HTERT RPE-1 (cell line): ENCODE results near the gene FUZ.

Source experiments
- in situ Hi-C: fragments of 300-500 bp; cut with MboI; formaldehyde crosslinking; loops from 4 replicates; pipeline ENCODE4 v1.14.3; 2020; ENCODE audit warnings: low sequenced_read_pairs

FUZ gene

DNA sequence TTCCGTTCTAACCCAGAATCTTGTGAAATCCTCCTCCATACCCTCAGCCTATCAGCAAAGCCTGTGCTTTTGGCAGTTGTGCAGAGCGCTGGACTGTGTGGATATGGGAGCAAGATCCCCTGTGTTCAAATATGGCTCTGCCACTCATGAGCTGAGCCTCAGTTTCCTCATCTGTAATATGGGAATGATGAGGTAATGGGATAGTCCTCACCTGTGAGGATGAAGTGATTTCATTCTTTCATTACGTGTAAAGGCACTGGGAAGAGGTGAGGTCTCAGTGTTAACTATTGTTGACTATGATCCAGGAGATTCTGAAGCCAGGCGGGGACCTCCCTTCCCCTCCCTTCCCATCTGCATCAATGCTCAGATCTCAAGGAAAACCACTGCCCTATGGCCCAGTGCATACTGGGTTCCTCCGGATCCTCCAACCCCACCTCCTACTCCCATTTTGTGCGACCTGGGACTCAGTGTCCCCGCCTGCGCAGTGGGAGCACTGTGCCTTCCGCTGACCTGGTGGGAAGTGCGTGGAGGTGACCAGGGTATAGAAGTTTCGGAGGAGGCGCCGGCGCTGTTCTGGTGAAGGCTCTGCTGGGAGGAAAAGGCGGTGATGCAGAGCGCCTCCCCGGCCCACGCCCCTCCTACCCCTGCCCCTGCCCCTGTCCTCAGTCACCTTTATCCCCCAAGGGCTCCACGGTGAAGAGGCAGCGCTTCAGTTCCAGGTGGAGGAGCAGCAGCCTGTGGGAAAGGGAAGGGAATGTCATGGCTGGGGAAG lies 5.0 kb downstream of the FUZ start:
- in situ Hi-C loops, result no loop called here

DNA sequence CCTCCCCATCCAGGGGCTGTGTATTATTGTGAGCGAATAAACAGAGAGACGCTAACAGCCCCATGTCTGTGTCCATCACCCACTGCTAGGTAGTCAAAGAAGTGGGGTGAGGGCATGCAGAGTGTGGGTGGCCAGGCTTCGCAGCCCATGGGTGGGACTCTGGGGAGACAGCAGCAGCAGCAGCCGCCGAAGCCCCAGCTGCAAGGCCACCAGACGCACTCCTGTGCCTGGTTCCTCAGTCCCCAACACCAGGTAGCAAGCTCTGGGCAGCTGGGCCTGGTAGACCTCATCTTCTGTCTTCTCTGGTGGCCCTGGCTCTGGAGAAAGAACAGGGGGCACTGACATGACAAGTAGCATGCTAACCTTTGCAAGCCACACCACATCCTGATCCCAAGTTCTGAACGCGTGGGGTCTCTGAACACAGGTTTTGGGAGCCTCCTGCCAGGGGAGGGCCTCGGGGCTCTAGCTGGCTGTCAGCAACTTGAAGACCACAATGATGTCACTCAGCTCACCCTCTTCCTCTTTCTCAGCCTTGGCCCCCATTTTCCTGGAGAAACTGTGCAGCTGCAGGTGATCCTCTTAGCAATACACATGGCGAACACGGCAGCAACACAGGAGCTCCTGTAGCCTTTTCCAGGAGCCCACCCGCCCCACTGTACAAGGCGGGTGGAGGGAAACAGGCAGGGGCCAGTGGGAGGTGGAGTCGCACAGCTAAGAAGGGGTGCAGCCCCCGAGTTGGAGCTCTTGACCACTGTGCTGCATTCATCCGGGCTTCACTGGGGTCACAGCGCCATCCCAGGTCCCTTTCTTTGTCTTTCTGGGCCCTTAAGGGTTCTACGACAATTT lies 5.8 kb downstream of the FUZ start:
- in situ Hi-C loops, result no loop called here

DNA sequence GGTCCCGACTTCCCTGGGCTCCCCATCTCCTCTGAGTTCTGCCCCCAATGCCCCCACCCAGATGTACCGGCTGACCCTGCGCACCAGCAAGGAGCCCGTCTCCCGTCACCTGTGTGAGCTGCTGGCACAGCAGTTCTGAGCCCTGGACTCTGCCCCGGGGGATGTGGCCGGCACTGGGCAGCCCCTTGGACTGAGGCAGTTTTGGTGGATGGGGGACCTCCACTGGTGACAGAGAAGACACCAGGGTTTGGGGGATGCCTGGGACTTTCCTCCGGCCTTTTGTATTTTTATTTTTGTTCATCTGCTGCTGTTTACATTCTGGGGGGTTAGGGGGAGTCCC lies 6.5 kb downstream of the FUZ start:
- in situ Hi-C loops, result no loop called here

DNA sequence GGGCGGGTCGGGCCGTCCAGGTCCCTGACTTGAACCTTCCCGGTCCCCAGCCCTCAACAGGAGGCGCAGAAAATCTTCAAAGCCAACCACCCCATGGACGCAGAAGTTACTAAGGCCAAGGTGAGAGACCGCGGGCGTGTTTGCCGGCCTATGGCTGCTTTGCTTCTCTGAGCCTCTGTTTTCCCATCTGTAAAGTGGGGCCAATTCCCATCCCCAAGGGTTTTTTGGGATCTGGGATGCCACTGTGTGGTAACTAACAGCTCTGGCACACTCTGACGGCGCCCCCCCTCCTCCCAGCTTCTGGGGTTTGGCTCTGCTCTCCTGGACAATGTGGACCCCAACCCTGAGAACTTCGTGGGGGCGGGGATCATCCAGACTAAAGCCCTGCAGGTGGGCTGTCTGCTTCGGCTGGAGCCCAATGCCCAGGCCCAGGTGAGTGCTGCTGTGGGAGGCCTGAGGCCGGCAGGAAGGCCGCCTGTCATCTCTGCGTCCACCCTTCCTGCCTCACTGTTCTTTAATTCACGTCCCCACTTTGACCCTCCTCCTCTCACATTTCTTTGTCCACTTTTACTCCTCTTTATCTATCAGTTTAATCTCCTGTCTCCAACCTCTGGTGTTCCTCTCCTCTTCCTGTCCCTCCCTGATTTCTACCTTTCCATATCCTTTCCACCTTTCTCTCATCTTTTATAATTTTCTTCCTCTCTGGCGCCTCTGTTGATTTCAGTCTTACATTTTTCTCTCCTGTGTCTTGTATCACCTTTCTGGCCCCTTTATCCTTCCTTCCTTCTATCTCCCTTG lies 7.1 kb downstream of the FUZ start:
- in situ Hi-C loops, result no loop called here

DNA sequence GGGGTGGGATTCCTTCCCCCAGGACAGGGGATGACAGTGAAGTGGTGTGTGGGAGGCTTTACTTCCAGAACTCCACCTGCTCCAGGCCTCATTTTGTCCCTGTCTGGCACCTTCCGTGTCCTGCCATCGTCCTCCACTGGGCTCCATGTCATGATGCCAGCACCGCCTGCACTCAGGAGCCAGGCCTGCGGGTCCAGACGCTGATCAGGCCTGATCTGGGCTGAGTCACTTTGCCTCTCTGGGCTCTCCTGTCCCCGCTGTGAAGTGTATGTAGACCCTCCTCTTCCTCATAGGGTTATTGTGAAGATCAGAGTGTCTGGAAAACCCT lies 9.6 kb downstream of the FUZ start:
- in situ Hi-C loops, result no loop called here

DNA sequence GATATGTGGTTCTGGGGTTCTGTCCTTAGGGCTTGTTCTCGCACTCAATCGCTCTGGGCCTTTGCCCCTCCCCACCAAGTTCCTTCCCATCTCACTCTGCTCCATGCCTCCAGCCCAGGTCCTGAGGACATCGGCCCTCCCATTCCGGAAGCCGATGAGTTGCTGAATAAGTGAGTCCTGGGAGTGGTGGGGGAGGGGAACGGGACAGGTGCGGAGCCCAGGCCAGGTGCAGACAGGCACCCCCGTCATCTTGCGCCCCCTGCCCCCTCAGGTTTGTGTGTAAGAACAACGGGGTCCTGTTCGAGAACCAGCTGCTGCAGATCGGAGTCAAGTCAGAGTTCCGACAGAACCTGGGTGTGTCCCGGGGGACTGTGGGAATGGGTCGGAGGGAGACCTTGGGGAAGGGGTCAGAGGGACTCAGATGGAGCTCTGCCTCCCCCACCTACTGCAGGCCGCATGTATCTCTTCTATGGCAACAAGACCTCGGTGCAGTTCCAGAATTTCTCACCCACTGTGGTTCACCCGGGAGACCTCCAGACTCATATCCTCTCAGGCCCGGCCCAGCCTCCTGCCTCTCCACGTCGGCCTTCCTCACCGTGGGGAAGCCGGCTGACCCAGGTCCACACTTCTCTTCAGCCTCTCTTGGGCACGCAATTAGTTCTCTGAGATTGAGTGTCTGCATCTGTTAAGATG lies 10.1 kb downstream of the FUZ start:
- in situ Hi-C loops, result no loop called here

DNA sequence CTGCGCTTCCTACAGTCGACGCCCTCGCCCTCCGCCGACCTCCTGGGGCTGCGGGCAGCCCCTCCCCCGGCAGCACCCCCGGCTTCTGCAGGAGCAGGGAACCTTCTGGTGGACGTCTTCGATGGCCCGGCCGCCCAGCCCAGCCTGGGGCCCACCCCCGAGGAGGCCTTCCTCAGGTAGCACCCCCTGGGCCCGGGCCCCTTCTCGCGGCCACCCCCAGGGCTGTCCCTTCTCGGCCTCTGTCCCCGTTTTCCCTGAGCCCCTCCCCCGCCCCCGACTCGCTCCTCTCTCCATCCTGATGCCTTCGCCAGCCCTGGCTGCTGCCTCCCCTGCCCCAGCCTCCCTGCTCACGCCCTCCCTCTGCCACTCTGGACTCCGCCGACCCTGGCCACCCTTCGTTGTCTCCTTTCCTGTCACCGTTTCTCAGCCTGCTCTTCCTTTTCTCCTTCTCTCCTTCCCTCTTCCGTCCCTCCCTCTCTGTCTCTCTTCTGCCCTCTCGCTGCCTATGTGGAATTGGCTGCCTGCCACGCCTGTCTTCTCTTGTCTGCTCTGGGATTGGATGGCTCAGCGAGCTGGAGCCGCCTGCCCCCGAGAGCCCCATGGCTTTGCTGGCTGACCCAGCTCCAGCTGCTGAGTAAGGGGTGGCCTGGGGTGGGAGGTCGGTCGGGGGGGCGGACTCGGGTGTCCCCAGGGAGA lies 11.0 kb downstream of the FUZ start:
- in situ Hi-C loops, result no loop called here

DNA sequence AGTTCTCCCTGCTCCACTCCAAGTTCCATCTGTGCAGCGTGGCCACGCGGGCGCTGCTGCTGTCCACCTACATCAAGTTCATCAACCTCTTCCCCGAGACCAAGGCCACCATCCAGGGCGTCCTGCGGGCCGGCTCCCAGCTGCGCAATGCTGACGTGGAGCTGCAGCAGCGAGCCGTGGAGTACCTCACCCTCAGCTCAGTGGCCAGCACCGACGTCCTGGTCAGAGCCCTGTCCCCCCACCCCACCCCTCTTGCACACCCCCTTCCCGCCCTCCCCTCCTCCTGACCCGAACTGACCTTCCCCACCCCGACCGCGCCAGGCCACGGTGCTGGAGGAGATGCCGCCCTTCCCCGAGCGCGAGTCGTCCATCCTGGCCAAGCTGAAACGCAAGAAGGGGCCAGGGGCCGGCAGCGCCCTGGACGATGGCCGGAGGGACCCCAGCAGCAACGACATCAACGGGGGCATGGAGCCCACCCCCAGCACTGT lies 11.6 kb downstream of the FUZ start:
- in situ Hi-C loops, result no loop called here

DNA sequence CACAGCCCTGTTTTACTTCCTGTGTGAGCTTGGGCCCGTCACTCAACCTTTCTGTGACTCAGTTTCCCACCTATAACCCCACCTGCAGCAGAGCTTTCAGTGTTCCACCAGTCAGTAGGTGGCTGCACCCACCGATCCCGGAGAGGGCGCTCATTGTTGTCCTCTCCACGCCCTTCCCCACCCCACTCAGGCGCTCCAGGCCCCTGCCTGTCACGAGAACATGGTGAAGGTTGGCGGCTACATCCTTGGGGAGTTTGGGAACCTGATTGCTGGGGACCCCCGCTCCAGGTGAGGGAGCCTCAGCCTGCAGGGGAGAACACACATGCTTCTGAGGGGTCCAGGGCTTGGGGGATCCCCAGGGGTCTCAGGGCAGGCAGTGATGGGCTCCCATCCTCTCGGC lies 12.3 kb downstream of the FUZ start:
- in situ Hi-C loops, result no loop called here

DNA sequence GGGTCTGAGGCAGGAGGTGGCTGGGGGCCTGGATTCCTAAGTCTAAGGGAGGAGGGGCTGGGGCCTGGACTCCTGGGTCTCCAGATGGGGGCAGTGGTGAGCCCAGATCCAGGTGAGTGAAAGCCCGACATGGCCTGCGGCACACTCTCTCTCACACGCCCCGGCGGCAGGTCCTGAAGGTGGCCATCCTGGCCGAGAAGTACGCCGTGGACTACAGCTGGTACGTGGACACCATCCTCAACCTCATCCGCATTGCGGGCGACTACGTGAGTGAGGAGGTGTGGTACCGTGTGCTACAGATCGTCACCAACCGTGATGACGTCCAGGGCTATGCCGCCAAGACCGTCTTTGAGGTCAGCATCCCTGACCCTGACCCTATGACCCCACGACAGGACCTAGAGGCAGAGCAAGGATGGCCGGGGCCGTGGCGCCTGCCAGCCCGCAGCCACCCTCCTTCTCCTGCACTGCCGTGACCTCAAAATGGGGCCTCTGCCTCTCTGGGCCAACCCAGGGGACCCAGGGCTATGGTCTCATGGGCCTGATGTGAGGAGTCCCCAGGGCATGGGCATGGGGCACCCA lies 13.2 kb downstream of the FUZ start:
- in situ Hi-C loops, result no loop called here

DNA sequence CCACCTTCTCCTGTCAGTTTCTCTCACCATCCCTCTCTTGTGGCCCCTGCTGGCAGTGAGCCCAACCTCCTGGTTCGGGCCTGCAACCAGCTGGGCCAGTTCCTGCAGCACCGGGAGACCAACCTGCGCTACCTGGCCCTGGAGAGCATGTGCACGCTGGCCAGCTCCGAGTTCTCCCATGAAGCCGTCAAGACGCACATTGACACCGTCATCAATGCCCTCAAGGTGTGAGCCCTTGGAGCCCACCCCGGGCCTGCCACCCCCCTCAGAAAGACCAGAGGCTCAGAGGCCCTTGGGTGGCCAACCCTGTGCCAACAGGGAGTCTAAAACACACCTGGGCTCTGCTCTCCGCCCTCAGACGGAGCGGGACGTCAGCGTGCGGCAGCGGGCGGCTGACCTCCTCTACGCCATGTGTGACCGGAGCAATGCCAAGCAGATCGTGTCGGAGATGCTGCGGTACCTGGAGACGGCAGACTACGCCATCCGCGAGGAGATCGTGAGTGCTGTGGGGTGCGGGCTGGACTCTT lies 13.8 kb downstream of the FUZ start:
- in situ Hi-C loops, result no loop called here

DNA sequence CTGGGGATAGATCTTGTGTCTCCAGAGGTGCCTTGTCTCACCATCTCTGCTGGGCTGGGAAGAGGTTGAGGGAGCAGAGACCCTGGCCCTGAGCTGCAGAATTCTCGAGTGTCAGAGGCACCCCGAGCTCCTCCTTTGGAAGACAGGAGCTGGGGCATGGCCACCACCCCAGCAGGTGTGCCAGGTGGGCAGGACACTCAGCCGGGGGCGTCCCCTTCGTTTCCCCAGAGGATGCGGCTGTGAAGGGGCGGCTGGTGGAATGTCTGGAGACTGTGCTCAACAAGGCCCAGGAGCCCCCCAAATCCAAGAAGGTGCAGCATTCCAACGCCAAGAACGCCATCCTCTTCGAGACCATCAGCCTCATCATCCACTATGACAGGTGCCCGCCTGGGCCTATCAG lies 14.5 kb downstream of the FUZ start:
- in situ Hi-C loops, result no loop called here

DNA sequence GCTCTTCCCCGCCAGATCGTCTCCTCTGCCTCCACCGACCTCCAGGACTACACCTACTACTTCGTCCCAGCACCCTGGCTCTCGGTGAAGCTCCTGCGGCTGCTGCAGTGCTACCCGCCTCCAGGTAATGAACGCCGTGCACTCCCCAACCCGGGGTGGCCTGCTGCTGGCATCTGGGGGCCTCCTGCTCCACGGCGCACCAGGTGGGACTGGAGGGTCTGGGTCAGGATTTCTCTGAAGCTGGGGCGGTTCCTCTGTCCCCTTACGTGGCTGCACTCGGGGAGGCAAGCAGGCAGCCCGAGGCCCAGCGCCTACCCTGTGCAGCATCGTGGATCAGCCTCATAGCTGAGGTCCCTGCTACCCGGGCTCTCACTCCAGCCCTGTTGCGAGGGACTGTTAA lies 17.5 kb downstream of the FUZ start:
- in situ Hi-C loops, result no loop called here

DNA sequence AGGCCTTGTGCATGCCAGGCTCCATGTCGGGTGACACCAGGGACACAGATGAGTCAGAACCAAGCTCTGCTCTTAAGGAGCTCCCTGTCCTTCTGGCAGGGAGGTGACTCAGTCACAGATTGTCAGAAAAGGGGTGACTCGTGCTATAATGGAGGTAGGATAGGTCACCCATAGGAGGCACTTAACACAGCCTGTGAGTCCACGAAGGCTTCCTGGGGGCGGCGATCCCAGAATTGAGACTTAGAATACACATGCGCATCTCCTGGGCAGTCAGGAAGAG lies 19.6 kb downstream of the FUZ start:
- in situ Hi-C loops, result no loop called here

DNA sequence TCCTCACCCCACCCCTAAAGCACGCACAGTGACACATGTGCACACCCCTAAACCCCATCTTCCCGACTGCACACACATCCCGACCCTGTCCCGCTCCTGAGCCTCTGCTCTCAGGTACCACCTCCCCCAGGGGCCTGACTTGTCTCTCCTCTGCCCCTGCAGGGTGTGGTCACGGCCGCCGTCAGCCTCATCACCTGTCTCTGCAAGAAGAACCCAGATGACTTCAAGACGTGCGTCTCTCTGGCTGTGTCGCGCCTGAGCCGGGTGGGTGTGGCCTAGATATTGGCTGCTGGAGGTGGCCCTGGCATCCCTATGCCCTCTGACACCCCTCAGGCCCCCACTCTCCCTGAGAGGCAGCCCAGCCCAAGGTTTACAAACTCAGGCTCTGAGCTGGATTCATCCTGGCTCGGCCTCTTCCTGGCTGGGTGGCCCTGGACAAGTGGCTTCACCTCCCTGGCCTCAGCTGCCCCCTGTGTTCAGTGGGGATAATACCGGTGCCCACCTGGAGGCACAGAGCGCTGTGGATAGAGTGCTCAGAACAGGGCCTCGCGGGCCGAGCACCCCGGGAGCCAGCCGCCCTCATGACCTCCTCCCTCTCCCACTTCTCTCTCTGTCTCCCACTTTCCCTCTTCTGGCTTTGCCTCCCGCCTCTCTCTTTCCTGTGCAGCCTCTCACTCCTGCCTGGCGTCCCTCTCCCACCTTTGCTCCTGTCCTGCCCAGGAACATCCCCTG lies 20.1 kb downstream of the FUZ start:
- in situ Hi-C loops, result no loop called here

DNA sequence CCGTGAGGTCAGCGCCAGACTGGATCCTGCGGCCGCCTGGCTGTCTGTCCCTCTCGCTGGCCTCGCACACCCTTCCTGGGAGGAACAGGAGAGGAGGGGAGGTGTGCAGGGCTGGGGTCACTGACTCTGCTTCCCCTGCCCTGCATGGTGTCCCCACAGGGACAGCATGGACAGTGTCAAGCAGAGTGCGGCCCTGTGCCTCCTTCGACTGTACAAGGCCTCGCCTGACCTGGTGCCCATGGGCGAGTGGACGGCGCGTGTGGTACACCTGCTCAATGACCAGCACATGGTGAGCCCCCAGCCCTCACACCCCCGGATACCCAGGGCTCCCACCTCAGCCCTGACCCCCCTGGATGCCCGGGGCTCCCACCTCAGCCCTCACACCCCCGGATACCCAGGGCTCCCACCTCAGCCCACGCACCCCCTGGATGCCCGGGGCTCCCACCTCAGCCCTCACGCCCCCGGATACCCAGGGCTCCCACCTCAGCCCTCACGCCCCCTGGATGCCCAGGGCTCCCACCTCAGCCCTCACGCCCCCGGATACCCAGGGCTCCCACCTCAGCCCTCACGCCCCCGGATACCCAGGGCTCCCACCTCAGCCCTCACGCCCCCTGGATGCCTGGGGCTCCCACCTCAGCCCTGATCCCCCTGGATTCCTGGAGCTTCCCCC lies 21.2 kb downstream of the FUZ start:
- in situ Hi-C loops, result no loop called here

DNA sequence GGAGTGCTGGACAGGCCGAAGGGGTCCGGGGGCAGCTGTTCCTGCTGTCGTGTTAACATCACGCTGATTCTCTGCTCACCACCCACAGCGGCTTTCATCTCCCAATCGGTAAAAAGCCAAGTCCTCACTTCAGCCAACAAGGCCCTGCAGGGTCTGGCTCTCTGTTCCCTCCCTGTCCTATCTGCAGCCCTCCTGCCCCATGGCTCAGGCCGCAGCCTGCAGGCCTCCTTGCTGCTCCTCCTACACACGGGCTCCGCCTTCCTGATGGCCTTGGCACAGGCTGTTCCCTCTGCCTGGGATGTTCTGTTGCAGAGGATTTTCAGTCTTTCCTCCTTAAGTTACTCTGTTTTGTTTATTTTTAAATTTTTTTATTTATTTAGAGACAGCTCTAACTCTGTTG lies 22.2 kb downstream of the FUZ start:
- in situ Hi-C loops, result no loop called here

DNA sequence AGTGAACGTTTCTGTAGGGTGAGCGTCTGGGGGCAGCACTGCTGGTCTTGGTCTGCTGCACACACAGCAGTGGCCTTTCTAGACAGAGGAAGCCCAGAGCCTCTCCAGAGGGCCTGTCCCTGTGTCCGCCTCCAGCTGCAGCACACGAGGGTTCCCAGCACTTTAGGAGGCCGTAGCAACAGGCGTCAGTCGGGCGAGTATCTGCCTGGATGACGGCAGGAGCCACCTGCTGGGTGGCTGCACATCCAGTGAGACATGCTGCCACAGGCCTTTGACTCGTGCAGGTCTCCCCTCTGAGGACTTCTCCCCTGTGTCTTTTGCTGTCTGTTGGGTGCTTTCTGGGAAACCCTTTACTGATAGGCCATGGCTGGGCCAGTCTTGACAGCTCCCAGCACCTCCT lies 24.2 kb downstream of the FUZ start:
- in situ Hi-C loops, result no loop called here

DNA sequence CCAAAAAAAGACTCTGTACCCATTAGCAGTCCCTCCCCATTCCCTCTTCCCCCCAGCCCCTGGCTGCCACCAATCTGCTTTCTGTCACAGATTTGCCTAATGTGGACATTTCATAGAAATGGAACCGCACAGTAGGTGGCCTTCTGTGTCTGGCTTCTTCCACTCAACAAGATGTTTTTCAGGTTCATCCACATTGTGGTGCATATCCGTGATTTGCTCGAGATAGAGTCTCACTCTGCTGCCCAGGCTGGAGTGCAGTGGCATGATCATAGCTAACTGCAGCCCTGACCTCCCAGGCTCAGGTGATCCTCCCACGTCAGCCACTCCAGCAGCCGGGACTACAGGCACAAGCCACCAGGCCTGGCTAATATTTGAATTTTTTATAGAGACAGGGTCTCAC lies 25.3 kb downstream of the FUZ start:
- in situ Hi-C loops, result no loop called here
